Activated CD8-positive, alpha-beta memory T cell treated with anti-CD3 and anti-CD28 coated beads for 4 hours (primary cell): Measurements from ENCODE around the gene PLEKHD1.

Experiments used
- DNase-seq, 2 donors: peaks; one replicate each; pipeline ENCODE4 v3.0.0-alpha.2; 2020; ENCODE audit warnings: low read depth in 2 of 2

PLEKHD1 gene

GRCh38 chr14:69547701-69548348 lies 63.3 kb downstream of the PLEKHD1 start:
- DNase-seq: no peak

DNA sequence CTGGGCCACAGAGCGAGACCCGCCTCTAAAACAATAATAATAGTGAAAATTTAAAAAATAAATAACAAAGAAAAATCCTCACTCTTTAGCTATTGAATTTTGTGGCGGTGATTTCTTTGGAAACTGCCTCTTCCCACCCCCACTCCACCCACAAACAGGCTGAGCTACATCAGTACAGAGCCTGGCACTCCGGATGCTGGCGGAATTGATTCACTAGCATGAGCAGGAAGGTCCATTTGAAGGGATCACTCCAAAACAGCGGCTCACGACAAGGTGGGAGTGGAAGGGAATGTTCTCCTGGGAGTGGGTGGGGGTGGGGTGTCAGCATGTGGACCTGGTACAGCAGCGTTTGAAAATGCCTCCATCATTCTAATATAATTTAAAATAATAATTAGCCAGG lies 64.0 kb downstream of the PLEKHD1 start:
- no peak for DNase-seq

DNA sequence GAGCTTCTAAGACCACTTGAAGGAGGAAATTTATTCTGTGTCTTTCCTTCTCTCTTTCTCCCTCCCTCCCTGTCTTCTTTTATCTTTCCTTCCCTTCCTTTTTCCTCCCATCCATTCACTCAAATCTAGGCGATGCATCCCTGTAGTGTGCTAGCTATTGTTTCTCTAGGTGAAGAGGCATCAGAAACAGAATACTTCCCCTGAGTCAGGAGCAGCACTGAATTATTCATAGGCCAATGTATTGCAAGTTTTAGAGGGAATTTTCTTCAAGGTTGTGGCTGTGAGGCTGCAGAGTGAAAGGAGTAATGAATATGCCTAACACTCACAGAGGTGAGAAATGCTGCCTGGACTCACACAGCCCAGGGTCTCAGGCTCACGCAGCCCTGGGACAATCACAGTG lies 67.0 kb downstream of the PLEKHD1 start:
- DNase-seq: no peak

DNA sequence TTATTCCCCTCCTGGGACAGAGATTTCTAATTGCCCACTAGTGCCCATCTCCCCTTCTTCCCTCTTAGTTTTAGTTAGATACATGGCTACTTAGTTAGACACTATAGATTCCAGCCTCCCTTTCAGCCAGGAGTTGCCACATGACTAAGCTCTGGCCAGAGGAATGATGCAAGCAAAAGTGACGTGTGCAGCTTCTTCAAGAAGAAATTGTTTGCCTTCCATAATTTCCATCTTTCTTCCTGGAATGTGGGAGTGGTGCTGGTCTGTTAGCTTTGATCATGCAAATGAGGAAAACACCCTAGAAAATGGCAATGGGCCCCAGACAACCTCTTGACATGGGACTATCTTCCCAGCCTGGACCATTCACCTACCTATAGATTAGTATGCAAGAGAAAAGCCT lies 68.7 kb downstream of the PLEKHD1 start:
- no peak for DNase-seq

GRCh38 chr14:69554500-69554899 lies 70.0 kb downstream of the PLEKHD1 start:
- no peak for DNase-seq

GRCh38 chr14:69558774-69559173 lies 74.2 kb downstream of the PLEKHD1 start:
- DNase-seq: no peak

DNA sequence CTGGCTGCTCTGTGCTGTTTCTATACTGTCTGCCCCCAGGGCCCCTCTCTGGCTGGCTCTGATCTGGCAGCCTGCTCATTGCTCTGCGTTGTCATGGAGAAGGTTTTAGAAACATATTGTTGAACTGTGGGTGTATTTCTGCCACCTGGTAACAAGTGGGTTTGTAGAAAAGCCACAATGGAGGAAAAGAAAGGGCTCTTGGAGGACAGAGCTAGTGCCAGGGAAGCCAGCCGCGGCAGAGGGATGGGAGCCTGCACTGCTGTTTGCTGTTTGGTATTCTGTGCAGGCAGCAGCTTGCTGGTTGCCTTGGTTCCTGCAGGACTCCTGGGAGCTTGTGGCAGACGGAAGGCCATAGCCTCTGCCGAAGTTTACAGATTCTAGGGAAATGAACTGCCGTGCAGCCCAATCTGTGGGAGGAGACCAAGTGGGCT lies 75.1 kb downstream of the PLEKHD1 start:
- DNase-seq: no peak

DNA sequence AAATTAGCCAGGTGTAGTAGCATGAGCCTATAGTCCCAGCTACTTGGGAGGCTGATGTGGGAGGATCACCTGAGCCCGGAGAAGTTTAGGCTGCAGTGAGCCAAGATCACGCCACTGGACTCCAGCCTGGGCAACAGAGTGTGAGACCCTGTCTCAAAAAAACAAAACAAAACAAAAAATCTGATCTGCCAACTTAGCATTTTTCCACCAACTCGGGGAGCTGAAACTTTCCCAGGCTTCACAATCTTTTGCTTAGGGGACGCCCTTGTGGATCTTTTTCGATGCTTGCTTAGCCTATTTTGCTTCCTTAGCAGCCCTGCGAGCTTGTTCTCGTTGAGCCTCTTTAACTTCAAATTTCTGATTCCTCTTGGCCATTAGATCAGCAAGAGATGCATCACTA lies 76.3 kb downstream of the PLEKHD1 start:
- DNase-seq: no peak

DNA sequence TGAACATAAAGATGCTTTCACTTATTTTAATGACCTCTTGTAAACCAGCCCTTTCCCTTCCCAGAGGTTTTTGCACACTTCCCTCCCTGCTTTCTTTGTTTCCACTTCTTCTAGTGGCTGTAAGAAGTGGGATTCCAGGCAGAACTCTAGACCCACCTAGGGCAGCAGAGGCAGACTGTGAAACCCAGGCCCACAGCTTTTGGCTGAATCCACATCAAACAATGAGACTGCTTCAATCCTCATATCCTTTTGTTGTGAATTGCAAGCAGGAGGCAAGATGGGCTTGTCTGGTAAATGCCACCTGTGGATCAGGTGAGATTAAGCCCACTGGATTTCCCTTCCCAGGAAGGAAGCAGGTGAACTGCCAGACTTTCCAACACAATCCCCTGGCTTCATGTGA lies 77.4 kb downstream of the PLEKHD1 start:
- DNase-seq: no peak

DNA sequence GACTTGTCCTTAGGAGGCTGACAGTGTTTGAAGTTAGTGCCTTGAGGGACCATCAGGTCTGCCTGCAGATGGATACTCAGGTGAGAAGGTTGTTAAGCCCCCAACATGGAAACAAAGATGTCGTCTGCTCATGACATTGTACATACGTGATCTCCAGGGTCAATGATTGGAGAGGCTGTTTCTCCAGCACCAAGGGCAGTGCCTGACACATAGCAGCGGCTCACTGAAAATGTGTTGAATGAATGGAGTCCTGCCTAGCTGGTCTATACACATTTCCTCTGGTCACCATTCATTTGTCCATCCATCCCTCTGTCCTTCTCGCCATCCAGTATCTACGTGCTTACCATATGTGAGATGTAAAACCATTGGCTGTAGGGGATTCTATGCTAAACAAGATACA lies 83.0 kb downstream of the PLEKHD1 start:
- DNase-seq: no peak

DNA sequence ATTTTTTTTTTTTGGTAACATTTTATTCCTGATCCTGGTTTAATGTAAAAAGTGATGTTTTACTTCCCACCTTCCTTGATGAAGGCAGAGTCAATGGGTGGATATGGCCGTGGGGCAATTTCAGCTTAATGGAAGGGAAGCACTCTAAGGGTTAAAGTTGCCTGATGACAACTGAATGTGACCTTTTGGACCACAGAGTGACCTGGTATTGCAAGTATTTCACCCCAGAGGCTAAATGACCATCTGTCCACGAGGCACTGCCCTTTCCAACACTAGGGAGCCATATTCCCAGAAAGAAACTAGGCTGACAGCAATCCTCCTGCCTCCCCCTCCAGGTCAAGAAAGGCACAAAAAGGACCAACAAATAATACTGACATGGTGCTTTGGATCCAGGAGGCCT lies 85.3 kb downstream of the PLEKHD1 start:
- no peak for DNase-seq

DNA sequence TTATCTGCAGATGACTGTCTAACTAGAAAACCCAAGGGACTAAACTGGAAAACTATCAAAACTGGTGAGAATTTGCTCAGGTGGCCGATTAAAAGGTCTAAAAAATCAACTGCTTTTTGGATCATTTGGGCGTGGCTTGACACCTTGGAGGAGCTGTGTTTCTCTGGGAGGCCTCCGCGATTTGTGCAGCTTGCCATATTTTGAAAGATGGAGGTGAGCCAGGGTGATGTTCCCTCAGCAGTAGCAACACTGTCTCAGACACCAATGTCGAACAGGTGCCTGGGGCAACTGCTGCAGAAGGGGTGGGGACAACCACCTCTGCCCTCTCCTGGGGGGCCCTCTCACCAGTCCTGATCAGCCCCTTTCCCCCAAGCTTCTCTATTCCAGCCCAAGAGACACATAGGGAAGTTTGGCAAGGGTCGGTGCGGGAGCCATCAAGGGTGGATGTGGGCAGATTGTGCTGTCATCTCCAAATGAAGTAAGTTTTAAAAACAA lies 86.4 kb downstream of the PLEKHD1 start:
- DNase-seq: no peak

DNA sequence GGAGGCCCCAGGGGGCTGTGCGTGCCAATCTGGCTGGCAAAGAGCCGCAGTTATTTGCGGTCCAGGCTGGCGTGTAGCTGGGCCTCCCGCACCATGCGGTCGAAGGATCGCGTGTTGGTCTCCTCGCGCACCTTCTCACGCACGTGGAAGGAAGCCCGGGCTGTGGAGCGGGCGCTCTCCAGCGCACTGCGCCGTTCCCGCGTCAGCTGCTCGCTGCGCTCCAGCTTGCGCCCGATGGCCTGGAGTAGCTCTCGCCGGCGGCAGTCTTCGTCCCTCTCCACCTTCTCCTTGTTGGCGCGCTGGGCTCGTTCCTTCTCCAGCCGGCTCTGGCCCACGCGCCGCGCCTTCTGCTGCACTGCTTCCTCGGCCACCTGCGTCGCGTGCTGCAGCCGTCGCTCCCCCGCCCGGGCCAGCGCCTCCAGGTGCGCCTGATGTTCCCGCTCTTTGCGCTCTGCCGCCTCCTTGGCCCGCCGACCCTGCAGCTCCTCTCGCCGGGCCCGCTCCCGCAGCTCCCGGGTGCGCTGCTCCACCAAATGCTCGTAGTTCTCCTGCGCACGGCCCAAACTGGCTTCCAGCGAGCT lies 87.0 kb downstream of the PLEKHD1 start:
- DNase-seq: no peak

DNA sequence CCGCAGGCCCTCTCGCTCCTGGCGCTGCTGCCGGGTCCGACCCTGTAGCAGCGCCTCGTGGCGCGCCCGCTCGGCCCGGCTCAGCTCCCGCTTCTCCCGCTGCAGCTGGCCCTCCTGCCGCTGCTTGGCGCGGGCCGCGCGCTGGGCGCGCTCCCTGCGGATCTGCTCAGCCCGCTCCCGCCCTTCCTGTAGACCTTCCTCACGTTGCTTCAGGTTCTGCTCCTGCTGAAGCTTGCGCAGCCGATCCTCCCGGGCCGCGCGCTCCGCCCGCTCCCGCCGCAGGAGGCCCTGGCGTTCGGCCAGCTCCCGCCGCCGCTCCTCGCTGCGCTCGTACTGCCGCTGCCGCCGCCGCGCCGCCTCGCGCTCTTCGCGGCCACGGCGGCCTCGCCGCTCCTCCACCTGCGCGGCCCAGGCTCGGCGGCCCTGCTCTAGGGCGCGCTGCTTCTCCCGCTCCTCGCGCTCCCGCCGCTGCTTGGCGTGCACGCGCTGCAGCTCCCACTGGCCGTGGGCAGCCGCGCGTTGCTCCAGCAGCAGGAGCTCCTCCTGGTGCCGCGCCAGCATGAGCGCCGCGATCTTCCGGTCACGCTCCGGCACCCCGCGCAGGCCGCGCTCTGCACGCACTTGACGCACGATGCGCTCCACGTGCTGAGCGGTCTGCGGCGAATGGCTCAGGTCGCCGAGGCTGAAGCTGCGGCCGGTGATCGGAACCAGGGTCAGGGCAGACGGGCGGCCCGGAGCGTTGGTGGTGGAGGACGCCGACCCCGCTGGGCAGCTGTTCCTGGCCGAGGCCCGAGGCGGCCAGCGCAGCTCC lies 87.7 kb downstream of the PLEKHD1 start:
- no peak for DNase-seq

DNA sequence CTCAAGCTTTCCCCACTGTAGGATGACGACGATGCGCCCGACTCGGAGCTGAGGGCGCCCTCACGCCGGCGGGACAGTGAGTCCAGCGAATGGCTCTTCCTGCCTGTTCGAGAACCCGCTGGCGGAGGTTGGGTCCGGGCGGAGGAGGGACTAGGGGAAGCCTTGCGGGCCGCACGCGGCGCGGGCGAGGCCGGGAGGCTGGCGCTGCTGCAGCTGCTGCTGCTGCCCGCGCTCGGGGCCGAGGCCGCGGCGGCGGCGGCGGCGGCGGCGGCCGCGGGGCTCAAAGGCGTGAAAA lies 88.3 kb downstream of the PLEKHD1 start:
- no peak for DNase-seq

GRCh38 chr14:69573205-69573830 lies 88.8 kb downstream of the PLEKHD1 start:
- no peak for DNase-seq

GRCh38 chr14:69573831-69574262 lies 89.3 kb downstream of the PLEKHD1 start:
- no peak for DNase-seq

DNA sequence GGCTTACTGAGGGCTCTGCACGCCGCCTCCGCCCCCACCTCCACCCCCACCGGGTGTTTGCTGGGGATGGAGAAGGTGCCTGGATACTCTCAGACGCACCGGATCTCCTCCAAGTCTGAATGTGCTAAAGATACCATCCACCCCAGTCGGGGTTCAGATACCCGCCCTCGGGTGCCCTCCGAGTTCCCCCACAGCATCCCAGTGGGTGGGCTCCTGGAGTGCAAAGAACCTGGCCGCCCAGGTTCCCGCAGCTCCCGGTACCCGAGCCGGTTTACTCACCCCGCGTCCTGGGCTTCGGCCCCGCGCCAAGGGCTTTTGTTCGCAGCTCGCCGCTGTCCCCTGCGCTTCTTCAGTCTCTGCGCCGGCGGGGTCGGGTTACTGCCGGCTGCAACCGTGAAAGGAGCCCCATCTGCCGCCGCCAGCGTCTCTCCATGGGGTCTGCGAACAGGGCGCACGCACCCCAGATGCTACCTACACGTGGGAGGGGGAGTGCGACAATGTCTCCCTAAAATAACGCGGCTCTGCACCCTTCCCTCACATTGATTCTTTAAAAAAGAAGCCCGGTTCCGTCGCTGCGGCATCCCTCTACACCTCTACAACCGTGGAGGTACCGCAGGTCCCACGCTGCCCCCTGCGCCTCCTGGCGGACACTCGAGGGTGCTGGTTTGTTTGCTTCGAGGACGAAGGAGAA lies 89.9 kb downstream of the PLEKHD1 start, which contains the start of gene CCDC177:
CCDC177 (minus strand) TSS at position 609 of the 691 bp plus-strand sequence. CDS start 1,249 bp downstream, outside the sequence.
- DNase-seq: peak; percentile 36 to 46

- no peak for DNase-seq
Measured at GRCh38 chr14:69574954-69575295, 90.4 kb downstream of the PLEKHD1 start.

DNA sequence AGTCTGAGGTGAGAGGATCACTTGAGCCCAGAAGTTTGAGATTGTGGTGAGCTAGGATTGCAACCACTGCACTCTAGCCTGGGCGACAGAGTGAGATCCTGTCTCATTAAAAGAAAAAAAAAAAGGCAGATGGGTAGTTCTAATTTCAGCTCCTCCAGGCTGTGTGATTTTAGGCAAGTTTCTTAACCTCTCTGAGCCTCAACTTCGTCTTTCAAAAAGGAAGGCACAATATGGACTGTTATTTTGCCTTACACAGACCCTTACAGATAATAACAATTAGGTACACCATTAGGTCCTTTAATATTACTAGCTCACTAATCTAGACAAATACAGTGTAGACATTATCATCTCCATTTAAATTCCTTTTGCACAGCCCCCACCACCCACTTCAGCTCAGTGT lies 94.9 kb downstream of the PLEKHD1 start:
- DNase-seq: no peak

- no peak for DNase-seq
Measured at GRCh38 chr14:69580009-69580577, 95.6 kb downstream of the PLEKHD1 start.
